BJ (cell line): Measurements from ENCODE around the gene ICAM1. TPM values are rescaled to one million over a fixed set of nuclear protein-coding genes. Genes with fewer than 3 reads are reported as not detected.

Source experiments
- CTCF ChIA-PET: fragments of 350-600 bp; formaldehyde crosslinking; extraction: SDS; loops from one replicate; lab custom pipeline; 2021; ENCODE audit warnings: antibody characterized with exemption, inconsistent platforms; lab: Yijun Ruan, JAX
- POLR2A ChIA-PET: fragments of 300-600 bp; sonication (Branson Sonifier 250); formaldehyde crosslinking; extraction: SDS; loops from one replicate; lab custom pipeline; 2021; ENCODE audit warnings: antibody characterized with exemption; lab: Charles Lee
- DNase-seq: peaks from one replicate; pipeline ENCODE4 v3.0.0-alpha.2; 2011; ENCODE audit warnings: low read depth
- H3K27me3 ChIP-seq: 2 replicates; pipeline ENCODE4 v1.6.0; 2011; ENCODE audit warnings: low read length; ENCODE audit not compliant: control insufficient read depth, insufficient read depth
- H3K36me3 ChIP-seq: 2 replicates; pipeline ENCODE4 v1.5.1; 2011; ENCODE audit warnings: low read length; ENCODE audit not compliant: control insufficient read depth, insufficient read depth
- H3K4me3 ChIP-seq: 2 replicates; pipeline ENCODE4 v1.5.1; 2011; ENCODE audit warnings: low read depth, mild to moderate bottlenecking, control low read depth, low read length
- CTCF ChIP-seq: IDR thresholded peaks from 2 replicates; pipeline ENCODE4 v1.5.1; 2011; ENCODE audit warnings: low read depth, mild to moderate bottlenecking, control low read depth, inconsistent platforms, low read length, moderate library complexity; ENCODE audit not compliant: insufficient read depth
- polyA plus RNA-seq: library from polyadenylated mRNA; depleted of rRNA; stranded (reverse); fragments of >200 nt; gene quantifications from 2 replicates; pipeline ENCODE4 v1.2.3, GENCODE V29; 2011

ICAM1 gene
- polyA plus RNA-seq, 1 experiment, result 55.9 TPM

- ChIA-PET CTCF (interaction anchor here (0.8 to 1.7 kb wide), 2 partner anchors 11 to 105 kb away, joined by 3 to 5 read pairs; no protein-coding TSS in a partner anchor), POLR2A (no interaction called here)
- H3K4me3 ChIP-seq, result no peak overlapping the region
- no peak for TF ChIP-seq CTCF
- H3K27me3 ChIP-seq, result 0 out of 2 replicates have a peak, but pooled peaks cover 2% of the 10 kb centered on the region
- no peak for DNase-seq
- peaks cover 18% of the 10 kb centered on the region for H3K36me3 ChIP-seq
These were observed 13.4 kb downstream of the ICAM1 start for GRCh38 chr19:10284065-10284959.

DNA sequence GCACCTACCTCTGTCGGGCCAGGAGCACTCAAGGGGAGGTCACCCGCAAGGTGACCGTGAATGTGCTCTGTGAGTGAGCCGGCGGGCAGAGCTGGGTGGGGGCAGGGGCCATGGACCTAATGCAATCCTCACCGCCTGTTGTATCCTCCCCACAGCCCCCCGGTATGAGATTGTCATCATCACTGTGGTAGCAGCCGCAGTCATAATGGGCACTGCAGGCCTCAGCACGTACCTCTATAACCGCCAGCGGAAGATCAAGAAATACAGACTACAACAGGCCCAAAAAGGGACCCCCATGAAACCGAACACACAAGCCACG, 14.0 kb downstream of the ICAM1 start:
- no peak for DNase-seq
- Histone ChIP-seq H3K27me3 (0 out of 2 replicates have a peak, but pooled peaks cover 2% of the 10 kb centered on the region), H3K4me3 (no peak overlapping the region), H3K36me3 (peaks cover 15% of the 10 kb centered on the region)
- ChIA-PET POLR2A (no interaction called here), CTCF (interaction anchor here (0.7 kb wide), 1 partner anchor 26 kb away, joined by 3 read pairs; no protein-coding TSS in a partner anchor)
- no peak for TF ChIP-seq CTCF

- ChIA-PET CTCF (interaction anchor here (0.7 kb wide), 1 partner anchor 27 kb away, joined by 3 read pairs; no protein-coding TSS in a partner anchor), POLR2A (no interaction called here)
- peaks cover 15% of the 10 kb centered on the region for H3K36me3 ChIP-seq
- H3K27me3 ChIP-seq, result 0 out of 2 replicates have a peak, but pooled peaks cover 2% of the 10 kb centered on the region
- H3K4me3 ChIP-seq, result no peak overlapping the region
- no peak for TF ChIP-seq CTCF
- no peak for DNase-seq
These were observed 14.5 kb downstream of the ICAM1 start for GRCh38 chr19:10285393-10285792.

DNA sequence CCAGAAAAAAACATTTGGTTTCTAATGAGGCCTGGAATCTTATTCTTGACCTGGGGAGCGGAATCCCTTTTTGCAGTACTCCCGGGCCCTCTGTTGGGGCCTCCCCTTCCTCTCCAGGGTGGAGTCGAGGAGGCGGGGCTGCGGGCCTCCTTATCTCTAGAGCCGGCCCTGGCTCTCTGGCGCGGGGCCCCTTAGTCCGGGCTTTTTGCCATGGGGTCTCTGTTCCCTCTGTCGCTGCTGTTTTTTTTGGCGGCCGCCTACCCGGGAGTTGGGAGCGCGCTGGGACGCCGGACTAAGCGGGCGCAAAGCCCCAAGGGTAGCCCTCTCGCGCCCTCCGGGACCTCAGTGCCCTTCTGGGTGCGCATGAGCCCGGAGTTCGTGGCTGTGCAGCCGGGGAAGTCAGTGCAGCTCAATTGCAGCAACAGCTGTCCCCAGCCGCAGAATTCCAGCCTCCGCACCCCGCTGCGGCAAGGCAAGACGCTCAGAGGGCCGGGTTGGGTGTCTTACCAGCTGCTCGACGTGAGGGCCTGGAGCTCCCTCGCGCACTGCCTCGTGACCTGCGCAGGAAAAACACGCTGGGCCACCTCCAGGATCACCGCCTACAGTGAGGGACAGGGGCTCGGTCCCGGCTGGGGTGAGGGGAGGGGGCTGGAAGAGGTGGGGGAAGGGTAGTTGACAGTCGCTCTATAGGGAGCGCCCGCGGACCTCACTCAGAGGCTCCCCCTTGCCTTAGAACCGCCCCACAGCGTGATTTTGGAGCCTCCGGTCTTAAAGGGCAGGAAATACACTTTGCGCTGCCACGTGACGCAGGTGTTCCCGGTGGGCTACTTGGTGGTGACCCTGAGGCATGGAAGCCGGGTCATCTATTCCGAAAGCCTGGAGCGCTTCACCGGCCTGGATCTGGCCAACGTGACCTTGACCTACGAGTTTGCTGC, 16.1 kb downstream of the ICAM1 start, which contains the start of gene ICAM4:
Gene ICAM4 (plus strand): TSS at position 153 of the 935 bp plus-strand sequence. CDS start 58 bp downstream, at position 211.
- H3K27me3 ChIP-seq, result 0 out of 2 replicates have a peak, but pooled peaks cover 2% of the 10 kb centered on the region
- no peak for DNase-seq
- ChIA-PET CTCF (interaction anchor here (1.1 to 6.6 kb wide), 2 partner anchors 17 to 101 kb away, joined by 3 to 45 read pairs; partner anchors contain the start of gene ICAM1), POLR2A (no interaction called here)
- TF ChIP-seq CTCF, result no peak
- no peak within 1 kb of the TSS for H3K4me3 ChIP-seq
- peaks cover 15% of the 10 kb centered on the region for H3K36me3 ChIP-seq
